Measurements from ENCODE around the gene ADAMTS17. TPM values are rescaled to one million over a fixed set of nuclear protein-coding genes. Genes with fewer than 3 reads are reported as not detected.
A peak's percentile ranks its signal among the peaks of the same experiment; 100 is the strongest.

Gene ADAMTS17
- total RNA-seq, 1 donor from 2014 or later, result 0.47 TPM

DNA sequence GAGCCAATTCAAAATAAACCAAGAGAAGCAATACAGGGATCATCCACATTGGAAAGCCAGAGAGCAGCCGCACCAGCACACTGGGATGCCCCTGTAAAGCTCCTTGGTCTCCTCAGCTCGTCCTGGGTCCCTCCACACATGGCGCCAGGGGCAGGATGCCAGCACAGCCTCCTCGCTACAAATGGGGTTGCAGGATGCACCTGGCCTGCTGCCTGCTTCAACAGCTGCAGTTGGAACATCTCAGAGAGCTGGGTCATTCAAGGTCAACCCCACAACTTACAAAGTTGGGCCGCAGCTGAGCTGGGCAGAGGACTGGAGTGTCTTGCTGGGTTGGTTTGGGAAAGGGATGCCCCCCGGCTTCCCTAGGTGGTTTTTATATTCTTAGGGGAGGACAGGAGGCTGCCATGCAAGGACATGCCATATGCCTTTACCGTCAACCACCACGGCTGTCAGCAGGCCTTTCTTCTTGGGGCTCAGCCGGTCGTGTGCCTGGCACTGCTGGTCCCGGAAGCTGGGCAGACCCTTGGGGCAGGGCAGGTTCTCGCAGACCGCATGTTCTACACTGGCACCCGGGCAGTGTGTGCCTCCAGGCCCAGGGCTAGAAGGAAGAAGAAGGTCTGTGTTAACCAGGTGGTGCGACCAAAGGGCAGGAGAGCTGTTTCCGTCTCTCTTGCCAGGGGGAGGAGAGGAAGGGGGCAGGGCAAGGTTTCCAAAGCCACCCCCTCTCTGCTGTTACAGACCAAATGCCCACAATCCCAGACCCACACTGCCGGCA is 225.2 kb downstream of the ADAMTS17 start:
- no peak for DNase-seq
- Mint-ChIP-seq H3K4me3 (no peak overlapping the region), H3K36me3 (ENCODE audit: low read depth) (no peaks in the 10 kb centered on the region), H3K9me3 (peaks cover 4% of the 10 kb centered on the region), H3K27ac (no peak overlapping the region), H3K4me1 (peaks cover 15% of the 10 kb centered on the region), H3K27me3 (no peaks in the 10 kb centered on the region)
- intact Hi-C loops (cut with micrococcal nuclease), result no loop called here

DNA sequence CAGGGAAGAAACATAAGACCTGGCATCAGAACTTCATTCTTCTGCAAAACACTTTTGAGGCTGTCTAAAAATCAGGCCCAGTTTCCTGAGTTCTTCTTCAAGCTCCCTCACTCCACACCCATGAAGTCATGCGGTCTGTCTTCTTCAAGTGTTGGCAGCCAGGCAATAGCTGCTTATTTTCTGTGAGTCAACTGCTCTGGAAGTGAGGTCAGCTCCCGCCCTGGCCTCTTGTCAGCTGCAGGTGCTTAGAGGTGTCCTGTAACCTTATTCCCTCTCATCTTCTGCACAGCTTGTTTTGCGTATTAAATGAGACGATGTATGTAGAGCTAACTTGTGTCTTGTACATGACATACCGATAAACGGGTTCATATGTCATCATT is 226.1 kb downstream of the ADAMTS17 start:
- intact Hi-C loops (cut with micrococcal nuclease), result no loop called here
- H3K27ac Mint-ChIP-seq, result no peak overlapping the region
- H3K9me3 Mint-ChIP-seq, result peaks cover under 1% of the 10 kb centered on the region
- H3K4me1 Mint-ChIP-seq, result peaks cover 24% of the 10 kb centered on the region
- DNase-seq, result no peak
- H3K4me3 Mint-ChIP-seq, result no peak overlapping the region
- no peaks in the 10 kb centered on the region for H3K27me3 Mint-ChIP-seq
- H3K36me3 Mint-ChIP-seq (ENCODE audit: low read depth), result no peaks in the 10 kb centered on the region

DNA sequence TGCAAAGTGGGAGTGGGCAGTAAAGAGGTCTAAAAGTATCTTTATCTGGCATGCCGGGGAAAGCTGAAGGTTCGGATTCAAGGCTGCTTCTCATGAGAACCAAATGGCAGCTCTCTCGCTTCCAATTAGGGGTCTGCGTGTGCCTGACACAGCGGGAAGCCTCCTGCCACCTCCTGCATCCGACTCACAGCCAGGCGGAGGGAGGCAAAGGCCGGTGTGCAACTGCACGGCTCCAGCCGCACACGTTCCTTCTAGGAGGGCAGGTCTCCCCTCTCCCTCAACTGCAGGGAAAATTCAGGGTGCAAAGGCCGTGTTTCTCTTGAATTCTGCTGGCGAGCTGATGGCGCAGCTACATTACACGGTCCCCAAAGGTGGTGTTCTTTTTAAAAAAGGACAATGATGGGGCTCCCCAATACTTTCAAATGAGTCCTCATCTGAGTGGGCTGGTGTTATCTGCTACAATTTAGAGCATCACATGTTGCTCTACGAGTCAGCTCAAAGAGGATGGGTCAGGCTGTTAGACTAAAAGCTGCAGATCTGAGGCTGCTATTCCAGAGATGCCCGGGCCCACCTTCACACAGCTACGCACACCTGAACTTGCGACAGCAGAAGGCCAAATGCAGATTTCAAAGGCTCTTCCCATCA is 226.6 kb downstream of the ADAMTS17 start:
- DNase-seq, result no peak
- Mint-ChIP-seq H3K9me3 (no peaks in the 10 kb centered on the region), H3K27ac (no peak overlapping the region), H3K4me3 (no peak overlapping the region), H3K4me1 (peaks cover 26% of the 10 kb centered on the region), H3K27me3 (no peaks in the 10 kb centered on the region), H3K36me3 (ENCODE audit: low read depth) (no peaks in the 10 kb centered on the region)
- intact Hi-C loops (cut with micrococcal nuclease), result no loop called here

DNA sequence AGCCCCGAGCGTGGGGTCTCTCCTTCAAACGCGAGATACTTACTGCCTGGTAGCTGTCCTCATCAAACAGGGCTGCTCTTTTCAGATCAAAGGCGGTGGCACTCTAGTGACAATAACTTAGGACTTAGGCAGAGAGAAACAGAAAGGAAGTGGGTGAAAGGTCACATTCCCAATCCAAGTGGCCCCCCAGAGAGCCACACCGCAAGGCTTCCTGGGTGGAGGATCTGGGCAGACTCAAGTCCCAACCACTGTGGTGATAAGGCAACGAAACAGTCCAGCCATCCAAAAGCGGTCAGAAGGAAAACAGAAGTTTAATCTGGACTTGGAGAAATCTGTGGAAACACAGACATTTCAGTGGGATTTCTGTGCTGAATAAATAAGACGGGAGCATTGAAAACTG is 227.2 kb downstream of the ADAMTS17 start:
- no peak overlapping the region for H3K27ac Mint-ChIP-seq
- no peak for DNase-seq
- no peaks in the 10 kb centered on the region for H3K36me3 Mint-ChIP-seq (ENCODE audit: low read depth)
- no peak overlapping the region for H3K4me3 Mint-ChIP-seq
- H3K4me1 Mint-ChIP-seq, result peaks cover 25% of the 10 kb centered on the region
- no peaks in the 10 kb centered on the region for H3K27me3 Mint-ChIP-seq
- intact Hi-C loops (cut with micrococcal nuclease), result loop anchor here (5.0 kb wide), 1 partner anchor 223 kb away; no protein-coding TSS in a partner anchor
- no peaks in the 10 kb centered on the region for H3K9me3 Mint-ChIP-seq

DNA sequence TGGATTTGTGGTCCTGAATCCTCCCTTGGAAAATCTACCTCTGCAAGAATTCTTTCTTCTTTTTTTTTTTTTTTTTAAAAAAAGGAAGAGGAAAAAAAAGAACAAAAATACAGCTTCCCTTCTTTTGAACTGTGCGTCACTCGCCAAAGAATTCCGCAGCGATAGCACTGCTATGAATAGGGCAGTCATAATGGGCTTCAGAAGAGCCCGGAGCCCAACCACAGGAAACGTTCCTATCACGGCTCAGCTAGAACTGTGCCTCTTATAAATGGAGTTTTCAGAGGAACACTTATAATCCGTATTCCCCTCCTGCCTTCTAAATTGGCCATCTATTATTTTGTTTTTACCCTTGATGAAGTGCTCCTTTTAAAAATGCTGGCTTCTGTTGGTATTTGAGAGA is 227.7 kb downstream of the ADAMTS17 start:
- Mint-ChIP-seq H3K4me3 (no peak overlapping the region), H3K9me3 (no peaks in the 10 kb centered on the region), H3K36me3 (ENCODE audit: low read depth) (no peaks in the 10 kb centered on the region), H3K4me1 (peaks cover 27% of the 10 kb centered on the region), H3K27me3 (no peaks in the 10 kb centered on the region), H3K27ac (no peak overlapping the region)
- DNase-seq, result no peak
- intact Hi-C loops (cut with micrococcal nuclease), result loop anchor here (5.0 kb wide), 1 partner anchor 223 kb away; no protein-coding TSS in a partner anchor

DNA sequence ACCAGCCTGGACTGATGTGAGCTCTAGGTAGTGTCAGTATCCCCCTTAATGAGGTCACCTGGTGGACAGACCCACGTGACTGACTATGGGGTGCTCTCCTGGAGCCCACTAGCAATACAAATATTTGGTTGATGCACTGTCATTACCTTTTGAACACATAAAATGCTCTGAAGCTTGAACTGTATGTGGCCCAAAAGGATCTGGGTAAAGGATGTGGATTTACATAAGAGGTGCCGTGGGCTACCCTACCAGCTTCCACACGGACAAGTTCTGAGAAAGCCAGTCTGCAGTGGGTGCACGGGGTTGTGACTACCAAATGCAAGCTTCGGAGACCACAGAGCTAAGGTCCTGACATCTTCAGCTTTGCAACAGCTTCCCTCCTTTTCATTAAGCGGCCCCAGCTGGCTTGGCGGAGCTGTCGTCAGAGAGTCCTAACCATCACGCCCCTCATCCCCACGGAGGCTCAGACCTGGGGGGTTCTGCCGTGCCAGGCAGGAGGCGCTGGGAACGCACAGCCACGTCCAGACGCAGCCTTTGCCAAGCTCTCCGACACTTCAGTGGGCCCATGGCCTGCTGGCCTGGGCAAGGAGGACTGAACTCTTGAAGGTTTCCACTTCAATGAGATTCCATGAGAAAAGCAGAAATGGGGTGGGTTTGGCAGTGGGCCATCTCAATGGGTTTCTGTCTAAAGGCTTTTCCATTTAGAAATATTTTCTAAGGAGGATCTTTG is 228.3 kb downstream of the ADAMTS17 start:
- Mint-ChIP-seq H3K27ac (no peak overlapping the region), H3K9me3 (no peaks in the 10 kb centered on the region), H3K27me3 (no peaks in the 10 kb centered on the region), H3K36me3 (ENCODE audit: low read depth) (no peaks in the 10 kb centered on the region), H3K4me1 (peaks cover 30% of the 10 kb centered on the region), H3K4me3 (no peak overlapping the region)
- DNase-seq, result no peak
- intact Hi-C loops (cut with micrococcal nuclease), result loop anchor here (5.0 kb wide), 1 partner anchor 224 kb away; no protein-coding TSS in a partner anchor

DNA sequence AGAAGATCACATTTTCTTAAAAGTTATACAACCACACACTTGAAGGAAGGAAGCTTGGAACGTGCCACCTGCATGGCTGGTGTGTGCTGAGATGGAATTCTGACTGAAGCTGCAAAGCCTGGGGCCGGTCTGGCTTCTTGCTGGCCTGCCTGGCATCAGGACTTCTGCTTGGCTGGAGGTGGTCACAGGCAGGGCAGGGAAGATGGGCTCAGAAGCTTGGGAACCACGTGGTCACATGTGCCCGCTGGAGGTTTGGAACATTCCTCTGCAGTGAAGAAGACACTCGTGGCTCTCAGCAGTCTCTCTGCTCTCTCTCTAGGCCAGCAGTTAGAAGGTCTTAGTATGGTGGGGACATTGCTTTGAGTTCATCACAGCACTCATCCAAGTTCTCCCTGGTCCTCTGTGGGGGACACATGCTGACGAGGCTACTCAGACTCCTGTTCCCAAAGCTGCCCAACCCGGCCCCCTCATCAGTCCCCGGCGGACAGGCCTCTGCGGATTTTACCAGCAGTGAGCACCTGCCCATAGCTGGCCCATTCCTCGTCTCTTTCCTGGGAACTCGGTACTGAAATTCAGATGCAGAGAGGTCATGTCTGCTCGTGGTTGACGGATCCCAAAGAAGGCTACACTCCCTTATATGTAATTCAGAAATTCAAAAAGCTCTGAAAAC is 229.0 kb downstream of the ADAMTS17 start:
- peak overlapping the region; percentile 56 for H3K27ac Mint-ChIP-seq

DNA sequence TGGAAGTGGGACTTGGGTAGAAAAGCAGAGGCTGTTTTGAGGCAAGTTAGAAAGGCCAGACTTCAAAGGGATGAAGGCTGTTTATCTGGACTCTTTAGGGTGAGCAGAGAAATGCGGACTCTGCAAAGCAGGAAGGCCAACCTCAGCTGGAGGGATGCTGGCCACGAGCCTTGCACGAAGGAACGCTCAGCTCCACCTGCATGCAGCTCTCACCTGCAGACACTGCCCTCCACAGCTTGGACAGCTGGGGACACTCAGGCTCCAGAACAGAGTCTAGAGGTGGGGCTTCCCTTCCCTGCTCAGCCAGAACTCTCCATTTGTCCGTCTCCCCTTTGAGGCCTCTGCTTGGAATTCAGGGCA is 229.7 kb downstream of the ADAMTS17 start:
- Mint-ChIP-seq H3K9me3 (no peaks in the 10 kb centered on the region), H3K4me3 (no peak overlapping the region), H3K36me3 (ENCODE audit: low read depth) (no peaks in the 10 kb centered on the region), H3K27me3 (no peaks in the 10 kb centered on the region), H3K27ac (peak overlapping the region; percentile 91), H3K4me1 (peaks cover 30% of the 10 kb centered on the region)
- intact Hi-C loops (cut with micrococcal nuclease), result loop anchor here (5.0 kb wide), 1 partner anchor 225 kb away; no protein-coding TSS in a partner anchor
- DNase-seq, result no peak

More for the DNA sequence above, 229.0 kb downstream of the ADAMTS17 start:
- Mint-ChIP-seq H3K27me3 (no peaks in the 10 kb centered on the region), H3K4me3 (no peak overlapping the region), H3K9me3 (no peaks in the 10 kb centered on the region), H3K36me3 (ENCODE audit: low read depth) (no peaks in the 10 kb centered on the region), H3K4me1 (peaks cover 30% of the 10 kb centered on the region)
- DNase-seq, result no peak
- intact Hi-C loops (cut with micrococcal nuclease), result loop anchor here (5.0 kb wide), 1 partner anchor 225 kb away; no protein-coding TSS in a partner anchor

DNA sequence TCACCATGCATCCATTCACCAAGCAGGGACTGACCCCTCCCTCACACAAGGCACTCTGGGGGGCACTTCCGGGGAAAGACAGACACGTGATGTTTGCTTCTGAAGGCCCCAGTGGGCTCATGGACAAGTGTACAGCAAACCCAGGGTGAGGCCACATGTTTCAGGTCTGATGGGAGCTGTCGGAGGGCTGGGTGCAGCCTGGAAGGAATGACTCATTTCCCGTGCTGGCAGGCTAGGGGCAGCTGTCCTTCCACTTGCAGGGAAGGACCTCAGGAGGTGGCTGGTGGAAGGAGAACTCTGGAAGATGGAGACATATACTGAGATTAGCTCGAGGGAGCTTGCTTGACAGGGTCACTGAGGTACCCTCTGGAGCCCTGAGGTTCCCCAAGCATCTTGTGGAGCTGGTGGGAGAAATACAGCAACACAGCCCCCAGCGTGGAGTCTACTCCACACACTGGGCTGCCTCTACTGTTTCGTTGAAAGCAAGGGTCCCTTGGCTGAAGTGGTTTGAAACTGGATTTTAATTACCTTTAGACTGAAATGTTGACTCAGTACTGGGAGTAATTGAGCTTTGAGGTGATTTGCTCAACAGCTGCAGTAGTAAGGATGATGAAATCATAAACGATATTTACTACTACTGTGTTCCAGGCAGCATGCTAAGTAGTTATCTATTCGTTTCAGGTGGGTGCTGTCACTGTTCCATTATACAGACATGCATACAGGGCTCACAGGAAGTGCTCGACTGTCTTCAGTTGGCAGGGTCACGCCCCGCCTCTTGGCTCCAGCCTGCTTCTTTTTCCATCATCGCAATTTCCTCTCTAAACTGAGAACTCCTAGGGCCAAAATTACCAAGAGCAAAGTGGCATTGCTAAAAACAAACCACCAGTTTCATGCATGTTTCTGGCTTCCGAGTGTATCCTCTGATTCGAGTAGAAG is 230.4 kb downstream of the ADAMTS17 start:
- DNase-seq, result peak; percentile 79
- Mint-ChIP-seq H3K27ac (peak overlapping the region; percentile 91), H3K4me3 (peak overlapping the region; percentile 47), H3K36me3 (ENCODE audit: low read depth) (no peaks in the 10 kb centered on the region), H3K9me3 (no peaks in the 10 kb centered on the region), H3K27me3 (no peaks in the 10 kb centered on the region), H3K4me1 (peaks cover 30% of the 10 kb centered on the region)
- intact Hi-C loops (cut with micrococcal nuclease), result loop anchor here (2.0 to 5.0 kb wide), 2 partner anchors 59 to 226 kb away; no protein-coding TSS in a partner anchor

DNA sequence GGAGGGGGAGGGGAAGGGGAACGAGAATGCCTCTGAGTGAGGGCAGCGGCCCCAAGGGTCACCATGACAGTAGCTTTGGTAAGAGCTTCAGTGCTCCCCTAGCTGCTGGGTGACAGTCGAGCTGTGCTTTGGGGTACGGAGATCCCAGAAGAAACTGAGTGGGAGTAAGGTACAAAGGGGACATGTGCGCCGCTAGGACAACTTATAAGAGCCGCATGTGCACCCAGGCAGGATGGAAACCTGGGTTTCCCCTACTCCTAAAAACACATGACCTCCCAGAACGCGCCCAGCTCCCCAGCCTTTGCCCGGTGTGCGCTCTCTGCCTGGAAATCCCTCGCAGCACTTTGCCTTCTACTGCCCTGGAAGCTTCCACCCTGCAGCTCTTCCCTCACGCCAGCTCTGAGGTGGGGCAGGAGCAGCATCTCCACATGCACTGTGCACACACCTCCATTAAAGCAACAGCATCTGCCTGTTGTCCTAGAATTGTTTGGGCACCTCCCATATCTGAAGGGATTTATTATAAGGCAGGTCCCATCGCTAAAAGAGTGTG is 232.2 kb downstream of the ADAMTS17 start:
- no peak for DNase-seq
- Mint-ChIP-seq H3K4me3 (no peak overlapping the region), H3K9me3 (no peaks in the 10 kb centered on the region), H3K4me1 (peaks cover 29% of the 10 kb centered on the region), H3K27ac (no peak overlapping the region), H3K27me3 (no peaks in the 10 kb centered on the region), H3K36me3 (ENCODE audit: low read depth) (no peaks in the 10 kb centered on the region)
- intact Hi-C loops (cut with micrococcal nuclease), result loop anchor here (2.0 to 5.0 kb wide), 2 partner anchors 61 to 228 kb away; no protein-coding TSS in a partner anchor

DNA sequence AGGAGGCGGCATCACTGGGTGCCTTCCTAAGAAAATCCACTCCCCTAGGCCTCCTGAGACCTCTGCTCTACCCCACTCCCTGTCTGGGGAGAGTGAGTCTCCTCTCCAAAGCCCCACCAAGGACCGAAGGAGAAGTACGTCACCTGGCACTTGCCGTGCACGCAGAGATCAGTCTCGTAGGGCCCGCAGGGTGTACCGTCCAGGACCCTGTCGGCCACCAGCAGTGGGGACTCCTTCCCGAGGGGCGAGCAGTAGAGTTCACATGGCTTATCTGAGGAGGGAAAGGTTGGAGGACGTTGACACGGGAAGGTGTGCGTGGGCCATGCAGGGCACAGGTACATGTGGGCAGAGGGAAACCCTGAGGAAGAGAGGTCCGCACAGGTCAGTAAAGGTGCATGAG is 232.9 kb downstream of the ADAMTS17 start:
- no peak overlapping the region for H3K4me3 Mint-ChIP-seq
- H3K36me3 Mint-ChIP-seq (ENCODE audit: low read depth), result no peaks in the 10 kb centered on the region
- peaks cover 27% of the 10 kb centered on the region for H3K4me1 Mint-ChIP-seq
- DNase-seq, result no peak
- H3K9me3 Mint-ChIP-seq, result no peaks in the 10 kb centered on the region
- H3K27ac Mint-ChIP-seq, result no peak overlapping the region
- no peaks in the 10 kb centered on the region for H3K27me3 Mint-ChIP-seq
- intact Hi-C loops (cut with micrococcal nuclease), result no loop called here

DNA sequence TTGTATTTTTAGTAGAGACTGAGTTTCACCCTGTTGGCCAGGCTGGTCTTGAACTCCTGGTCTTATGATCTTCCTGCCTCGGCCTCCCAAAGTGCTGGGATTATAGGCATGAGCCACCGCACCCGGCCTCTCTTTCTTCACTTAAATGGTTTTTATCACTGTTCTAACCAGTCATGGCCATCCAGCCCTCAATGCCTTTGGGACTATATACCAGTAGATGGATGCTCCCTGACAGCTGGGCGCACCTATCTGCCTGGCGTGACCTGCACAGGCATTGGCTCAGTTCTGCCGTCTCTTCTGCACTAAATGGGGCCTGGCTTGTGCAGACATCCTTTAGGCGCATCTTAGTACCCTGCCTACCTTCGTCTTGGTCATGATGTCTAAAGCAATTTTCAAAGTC is 233.4 kb downstream of the ADAMTS17 start:
- Mint-ChIP-seq H3K4me3 (no peak overlapping the region), H3K4me1 (peaks cover 27% of the 10 kb centered on the region), H3K36me3 (ENCODE audit: low read depth) (no peaks in the 10 kb centered on the region), H3K9me3 (no peaks in the 10 kb centered on the region), H3K27me3 (no peaks in the 10 kb centered on the region), H3K27ac (no peak overlapping the region)
- DNase-seq, result no peak
- intact Hi-C loops (cut with micrococcal nuclease), result no loop called here

Data from activated CD4-positive, alpha-beta T cell treated with anti-CD3 and anti-CD28 coated beads, Interleukin-2, amount 10 ng/mL, durations not matched to agents 24 days and 14 days (primary cell).